Thoracic aorta (tissue), 2 donors: ENCODE results near the gene TLR2. TPM values are rescaled to one million over a fixed set of nuclear protein-coding genes. Genes with fewer than 3 reads are reported as not detected.

Experiments
- ATAC-seq: fragments of 150-250 bp; one replicate; pipeline ENCODE4 v1.8.0; 2017; ENCODE audit warnings: low read depth; ENCODE audit not compliant: insufficient number of reproducible peaks, low FRiP score
- DNase-seq: peaks from one replicate; pipeline ENCODE4 v3.0.0-alpha.2; 2020; ENCODE audit warnings: low spot score
- H3K27ac ChIP-seq, 2 donors: fragments of 200-600 bp; sonication (generic); 1 replicate in 1 of 2; 2 replicates in 1 of 2; pipeline ENCODE4 v1.5.1; 2016; ENCODE audit warnings: mild to moderate bottlenecking in 2 of 2, moderate library complexity in 2 of 2
- H3K27me3 ChIP-seq: fragments of 200-600 bp; sonication (generic); replicated peaks from 2 replicates; pipeline ENCODE4 v1.6.0; 2016; ENCODE audit warnings: mild to moderate bottlenecking; ENCODE audit not compliant: insufficient read depth
- H3K36me3 ChIP-seq: fragments of 200-600 bp; sonication (generic); one replicate; pipeline ENCODE4 v1.5.1; 2016
- H3K4me1 ChIP-seq, 2 donors: fragments of 200-600 bp; sonication (generic); 1 replicate in 1 of 2; 2 replicates in 1 of 2; pipeline versions ENCODE4 v1.5.1 to v1.6.0; 2016; ENCODE audit warnings: low read depth in 2 of 2, mild to moderate bottlenecking in 1 of 2; ENCODE audit not compliant: control insufficient read depth in 1 of 2
- H3K4me3 ChIP-seq: fragments of 200-600 bp; sonication (generic); 2 replicates; pipeline ENCODE4 v1.5.1; 2016; ENCODE audit warnings: mild to moderate bottlenecking
- H3K9me3 ChIP-seq: fragments of 200-600 bp; sonication (generic); 2 replicates; pipeline ENCODE4 v1.5.1; 2016
- total RNA-seq, 2 donors: library from RNA; depleted of rRNA; stranded (reverse); fragments of >200 nt; gene quantifications; one replicate each; pipeline versions ENCODE4 v1.1.0 to v1.2.3, GENCODE V29; 2016
- TF ChIP-seq, protein P1 (sequence below): fragments of 200-600 bp; sonication (generic); IDR thresholded peaks from one replicate; pipeline ENCODE4 v1.5.1; 2019; ENCODE audit warnings: antibody characterized with exemption

Gene TLR2
- total RNA-seq, 2 donors from 2014 or later: 68.5 to 77.7 TPM

DNA sequence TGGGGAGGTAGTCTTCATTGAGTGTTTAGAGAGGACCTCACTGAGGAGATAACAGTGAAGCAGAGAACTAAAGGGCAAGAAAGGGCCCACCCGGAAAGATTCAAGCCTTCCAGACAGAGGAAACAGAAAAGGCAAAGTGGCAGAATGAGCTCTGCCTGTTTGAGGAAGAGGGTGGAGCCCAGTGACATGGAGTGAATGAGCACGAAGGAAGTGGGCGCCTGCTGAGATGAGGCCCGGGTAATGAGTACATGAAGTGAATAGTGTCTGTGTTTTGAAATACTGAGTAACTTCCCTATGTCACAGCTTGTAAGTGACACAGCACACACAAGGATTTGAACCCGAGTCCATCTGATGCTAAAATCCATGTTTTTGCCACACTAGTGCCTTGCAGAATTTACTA, 32.5 kb upstream of the TLR2 start:
- TF ChIP-seq, protein P1, sequence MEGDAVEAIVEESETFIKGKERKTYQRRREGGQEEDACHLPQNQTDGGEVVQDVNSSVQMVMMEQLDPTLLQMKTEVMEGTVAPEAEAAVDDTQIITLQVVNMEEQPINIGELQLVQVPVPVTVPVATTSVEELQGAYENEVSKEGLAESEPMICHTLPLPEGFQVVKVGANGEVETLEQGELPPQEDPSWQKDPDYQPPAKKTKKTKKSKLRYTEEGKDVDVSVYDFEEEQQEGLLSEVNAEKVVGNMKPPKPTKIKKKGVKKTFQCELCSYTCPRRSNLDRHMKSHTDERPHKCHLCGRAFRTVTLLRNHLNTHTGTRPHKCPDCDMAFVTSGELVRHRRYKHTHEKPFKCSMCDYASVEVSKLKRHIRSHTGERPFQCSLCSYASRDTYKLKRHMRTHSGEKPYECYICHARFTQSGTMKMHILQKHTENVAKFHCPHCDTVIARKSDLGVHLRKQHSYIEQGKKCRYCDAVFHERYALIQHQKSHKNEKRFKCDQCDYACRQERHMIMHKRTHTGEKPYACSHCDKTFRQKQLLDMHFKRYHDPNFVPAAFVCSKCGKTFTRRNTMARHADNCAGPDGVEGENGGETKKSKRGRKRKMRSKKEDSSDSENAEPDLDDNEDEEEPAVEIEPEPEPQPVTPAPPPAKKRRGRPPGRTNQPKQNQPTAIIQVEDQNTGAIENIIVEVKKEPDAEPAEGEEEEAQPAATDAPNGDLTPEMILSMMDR: no peak
- Histone ChIP-seq H3K27me3 (no peaks in the 10 kb centered on the region), H3K36me3 (no peaks in the 10 kb centered on the region), H3K4me1 (peaks cover 19 to 50% of the 10 kb centered on the region in 2 donors), H3K9me3 (no peaks in the 10 kb centered on the region), H3K27ac (peak overlapping the region; percentile 40 to 48), H3K4me3 (no peak overlapping the region)
- DNase-seq (no peak), ATAC-seq (no peak)

- no peaks in the 10 kb centered on the region for H3K36me3 ChIP-seq
- H3K4me1 ChIP-seq: peaks cover 19 to 49% of the 10 kb centered on the region in 2 donors
- H3K27ac ChIP-seq: peak overlapping the region in 1 of 2 donors; percentile 48
- H3K27me3 ChIP-seq: no peaks in the 10 kb centered on the region
- H3K9me3 ChIP-seq: no peaks in the 10 kb centered on the region
- ATAC-seq: no peak
- DNase-seq: no peak
- TF ChIP-seq, protein P1: no peak
- no peak overlapping the region for H3K4me3 ChIP-seq
Observed at GRCh38 chr4:153652051-153652784, 31.9 kb upstream of the TLR2 start.

DNA sequence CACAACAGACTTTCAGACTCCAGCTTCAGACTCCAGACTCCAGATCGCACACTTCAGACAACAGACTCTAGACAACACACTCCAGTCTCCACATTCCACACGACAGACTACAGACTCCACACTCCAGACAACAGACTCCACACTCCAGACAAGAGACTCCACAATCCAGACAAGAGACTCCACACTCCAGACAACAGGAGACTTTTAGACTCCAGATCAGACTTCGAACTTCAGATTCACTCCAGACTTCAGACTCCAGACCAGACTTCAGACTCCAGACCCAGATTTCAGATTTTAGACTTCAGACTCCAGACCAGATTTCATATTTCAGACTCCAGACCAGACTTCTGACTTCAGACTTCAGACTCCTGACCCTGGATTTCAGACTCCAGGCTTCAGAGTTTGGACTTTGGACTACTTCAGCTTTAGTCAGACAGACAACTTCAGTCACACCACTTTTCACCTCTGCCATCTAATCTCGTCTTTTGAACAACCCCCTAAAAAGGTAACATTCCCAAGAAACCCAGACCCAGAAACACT, 29.0 kb upstream of the TLR2 start:
- no peaks in the 10 kb centered on the region for H3K36me3 ChIP-seq
- peaks cover 18 to 44% of the 10 kb centered on the region in 2 donors for H3K4me1 ChIP-seq
- DNase-seq (no peak), ATAC-seq (no peak)
- H3K27me3 ChIP-seq: no peaks in the 10 kb centered on the region
- TF ChIP-seq, protein P1: no peak
- no peaks in the 10 kb centered on the region for H3K9me3 ChIP-seq
- peak overlapping the region; percentile 38 for H3K4me3 ChIP-seq
- peak overlapping the region; percentile 63 to 80 for H3K27ac ChIP-seq

DNA sequence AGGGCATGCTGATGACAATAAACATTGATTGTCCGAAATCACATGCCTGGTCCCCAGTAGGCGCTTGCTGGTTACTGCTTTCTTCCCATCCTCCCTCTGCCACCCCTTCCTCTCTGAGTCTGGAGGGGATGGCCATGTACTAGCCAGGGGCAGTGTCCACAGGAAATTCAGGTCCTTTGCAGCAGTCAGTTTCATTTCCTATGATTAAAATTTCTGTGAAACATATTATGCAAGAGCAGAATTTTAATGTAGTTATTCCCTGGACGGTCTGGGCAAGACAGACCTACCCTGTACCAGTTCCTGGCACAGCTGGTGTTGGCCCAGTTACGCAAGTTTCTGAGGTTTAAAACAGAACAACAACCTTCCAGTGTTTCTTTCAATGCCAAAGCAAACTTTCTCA, 28.2 kb upstream of the TLR2 start:
- Histone ChIP-seq H3K4me1 (peaks cover 25 to 52% of the 10 kb centered on the region in 2 donors), H3K36me3 (no peaks in the 10 kb centered on the region), H3K9me3 (no peaks in the 10 kb centered on the region), H3K27ac (peak overlapping the region; percentile 63 to 80), H3K27me3 (no peaks in the 10 kb centered on the region), H3K4me3 (peak overlapping the region; percentile 38)
- TF ChIP-seq, protein P1: no peak
- peak; percentile 50 for DNase-seq
- ATAC-seq: peak; percentile 53

DNA sequence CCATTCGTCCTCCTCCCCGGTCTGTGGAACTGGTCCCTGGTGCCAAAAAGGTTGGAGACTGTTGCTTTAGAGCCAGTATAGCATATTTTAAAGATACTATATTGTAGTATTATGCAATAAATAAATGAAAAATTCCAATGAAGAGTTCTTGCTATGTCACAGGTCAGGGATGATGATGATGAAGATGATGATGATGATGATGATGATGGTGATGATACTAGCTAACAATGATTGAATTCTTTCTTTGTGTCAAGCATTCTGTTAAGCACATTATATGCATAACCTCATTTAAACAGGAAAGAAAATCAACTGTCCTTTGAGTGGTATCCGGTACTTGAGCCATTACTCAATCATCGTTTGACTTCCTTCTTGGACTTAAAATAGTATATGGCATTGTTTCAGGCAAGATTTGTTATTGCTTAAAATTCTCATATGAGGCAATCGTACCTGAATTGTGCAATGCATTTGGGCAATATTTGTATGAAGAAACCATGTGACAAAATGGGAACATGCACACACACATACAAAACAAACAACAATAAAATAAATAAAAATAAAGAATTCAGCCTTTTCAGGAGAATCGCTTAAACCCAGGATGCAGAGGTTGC, 22.8 kb upstream of the TLR2 start:
- peak; percentile 79 for ATAC-seq
- Histone ChIP-seq H3K36me3 (no peaks in the 10 kb centered on the region), H3K9me3 (no peaks in the 10 kb centered on the region), H3K4me1 (peaks cover 32 to 43% of the 10 kb centered on the region in 2 donors), H3K4me3 (no peak overlapping the region), H3K27ac (peak overlapping the region in 1 of 2 donors; percentile 33), H3K27me3 (no peaks in the 10 kb centered on the region)
- TF ChIP-seq, protein P1: no peak
- DNase-seq: no peak
